HepG2 (cell line): ENCODE results near the gene CHMP1A. TPM values are rescaled to one million over a fixed set of nuclear protein-coding genes. Genes with fewer than 3 reads are reported as not detected.

Experiments used
- AKAP8 ChIP-seq: sonication (generic); formaldehyde crosslinking; IDR thresholded peaks from 2 replicates; pipeline ENCODE4 v1.5.1; 2020; ENCODE audit warnings: mild to moderate bottlenecking, missing genetic modification reagents
- EP300 ChIP-seq, 3 experiments: sonication (generic) in 1 of 3; formaldehyde crosslinking in 1 of 3; IDR thresholded peaks; 2 replicates each; pipeline versions ENCODE4 v1.5.1 to v1.6.1; 2011 to 2020; ENCODE audit warnings: low read depth in 2 of 3, low read length in 2 of 3, borderline replicate concordance in 1 of 3, improper control_type of control experiment in 1 of 3, mild to moderate bottlenecking in 1 of 3, missing genetic modification reagents in 1 of 3, moderate library complexity in 1 of 3
- HIVEP1 ChIP-seq: sonication (generic); formaldehyde crosslinking; IDR thresholded peaks from 2 replicates; pipeline ENCODE4 v1.4.0; 2020; ENCODE audit warnings: mild to moderate bottlenecking, missing genetic modification reagents
- KDM2A ChIP-seq: sonication (generic); formaldehyde crosslinking; IDR thresholded peaks from 2 replicates; pipeline ENCODE4 v1.4.0; 2020; ENCODE audit warnings: low read depth, missing genetic modification reagents, borderline replicate concordance
- RORA ChIP-seq: sonication (generic); formaldehyde crosslinking; IDR thresholded peaks from 2 replicates; pipeline ENCODE4 v1.5.0; 2020; ENCODE audit warnings: mild to moderate bottlenecking, missing genetic modification reagents, moderate library complexity
- SIX1 ChIP-seq: sonication (generic); formaldehyde crosslinking; IDR thresholded peaks from 2 replicates; pipeline ENCODE4 v1.4.0; 2020; ENCODE audit warnings: missing genetic modification reagents, borderline replicate concordance
- TFDP2 ChIP-seq: sonication (generic); formaldehyde crosslinking; IDR thresholded peaks from 2 replicates; pipeline ENCODE4 v1.4.0; 2020; ENCODE audit warnings: missing genetic modification reagents
- ZNF383 ChIP-seq: sonication (generic); formaldehyde crosslinking; IDR thresholded peaks from 2 replicates; pipeline ENCODE4 v1.4.0; 2020; ENCODE audit warnings: missing genetic modification reagents, mild to moderate bottlenecking, borderline replicate concordance
- ZNF431 ChIP-seq: sonication (generic); formaldehyde crosslinking; IDR thresholded peaks from 2 replicates; pipeline ENCODE4 v1.9.0; 2022; ENCODE audit warnings: missing genetic modification reagents, low read depth, mild to moderate bottlenecking, borderline replicate concordance
- ZNF451 ChIP-seq: sonication (generic); formaldehyde crosslinking; IDR thresholded peaks from 2 replicates; pipeline ENCODE4 v1.5.0; 2020; ENCODE audit warnings: mild to moderate bottlenecking, missing genetic modification reagents
- ZNF792 ChIP-seq: IDR thresholded peaks from 2 replicates; pipeline ENCODE4 v1.6.1; 2016
- polyA plus RNA-seq, 8 experiments: library from polyadenylated mRNA; depleted of rRNA in 3 of 8; stranded (reverse) in 7 of 8; unstranded in 1 of 8; fragments of >200 nt; fragmentation: Illumina TruSeq in 4 of 8; extraction: Trizol in 4 of 8; gene quantifications; 2 replicates each; pipeline versions ENCODE4 v1.2.1 to v1.2.3, GENCODE V29; 2011 to 2016; ENCODE audit warnings: low read depth in 4 of 8, missing spikeins in 1 of 8, mixed read lengths in 1 of 8; ENCODE audit not compliant: insufficient read depth in 1 of 8
- total RNA-seq, 5 experiments: library from RNA; depleted of rRNA; stranded (reverse); fragments of >200 nt; fragmentation: Illumina TruSeq; extraction: Trizol; gene quantifications; 2 replicates each; pipeline ENCODE4 v1.2.3, GENCODE V29; 2016; ENCODE audit warnings: low read depth in 1 of 5
- TF ChIP-seq, protein P1 (sequence below): sonication (generic); formaldehyde crosslinking; conservative IDR thresholded peaks from 2 replicates; pipeline ENCODE4 v1.4.0; 2020; ENCODE audit warnings: mild to moderate bottlenecking, missing genetic modification reagents, moderate library complexity
- TF ChIP-seq, protein P2 (sequence below): sonication (generic); formaldehyde crosslinking; IDR thresholded peaks from 2 replicates; pipeline ENCODE4 v1.8.0; 2022; ENCODE audit warnings: missing genetic modification reagents, mild to moderate bottlenecking, inconsistent platforms, borderline replicate concordance

Gene CHMP1A
- total and polyA plus RNA-seq, 2 of the 13 experiments (the other 11 are each of a cell fraction or from before 2014, with no cell fraction given), result 69.4 to 73.3 TPM

- no peak for TF ChIP-seq SIX1
- TF ChIP-seq, protein P1, sequence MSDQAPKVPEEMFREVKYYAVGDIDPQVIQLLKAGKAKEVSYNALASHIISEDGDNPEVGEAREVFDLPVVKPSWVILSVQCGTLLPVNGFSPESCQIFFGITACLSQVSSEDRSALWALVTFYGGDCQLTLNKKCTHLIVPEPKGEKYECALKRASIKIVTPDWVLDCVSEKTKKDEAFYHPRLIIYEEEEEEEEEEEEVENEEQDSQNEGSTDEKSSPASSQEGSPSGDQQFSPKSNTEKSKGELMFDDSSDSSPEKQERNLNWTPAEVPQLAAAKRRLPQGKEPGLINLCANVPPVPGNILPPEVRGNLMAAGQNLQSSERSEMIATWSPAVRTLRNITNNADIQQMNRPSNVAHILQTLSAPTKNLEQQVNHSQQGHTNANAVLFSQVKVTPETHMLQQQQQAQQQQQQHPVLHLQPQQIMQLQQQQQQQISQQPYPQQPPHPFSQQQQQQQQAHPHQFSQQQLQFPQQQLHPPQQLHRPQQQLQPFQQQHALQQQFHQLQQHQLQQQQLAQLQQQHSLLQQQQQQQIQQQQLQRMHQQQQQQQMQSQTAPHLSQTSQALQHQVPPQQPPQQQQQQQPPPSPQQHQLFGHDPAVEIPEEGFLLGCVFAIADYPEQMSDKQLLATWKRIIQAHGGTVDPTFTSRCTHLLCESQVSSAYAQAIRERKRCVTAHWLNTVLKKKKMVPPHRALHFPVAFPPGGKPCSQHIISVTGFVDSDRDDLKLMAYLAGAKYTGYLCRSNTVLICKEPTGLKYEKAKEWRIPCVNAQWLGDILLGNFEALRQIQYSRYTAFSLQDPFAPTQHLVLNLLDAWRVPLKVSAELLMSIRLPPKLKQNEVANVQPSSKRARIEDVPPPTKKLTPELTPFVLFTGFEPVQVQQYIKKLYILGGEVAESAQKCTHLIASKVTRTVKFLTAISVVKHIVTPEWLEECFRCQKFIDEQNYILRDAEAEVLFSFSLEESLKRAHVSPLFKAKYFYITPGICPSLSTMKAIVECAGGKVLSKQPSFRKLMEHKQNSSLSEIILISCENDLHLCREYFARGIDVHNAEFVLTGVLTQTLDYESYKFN (CRISPR knock-in tag), result peak; percentile 56
- TF ChIP-seq ZNF792 (CRISPR knock-in tag), result no peak
- TF ChIP-seq ZNF451, result peak; percentile 62
- TF ChIP-seq KDM2A, result peak; percentile 73
- TF ChIP-seq, protein P2, sequence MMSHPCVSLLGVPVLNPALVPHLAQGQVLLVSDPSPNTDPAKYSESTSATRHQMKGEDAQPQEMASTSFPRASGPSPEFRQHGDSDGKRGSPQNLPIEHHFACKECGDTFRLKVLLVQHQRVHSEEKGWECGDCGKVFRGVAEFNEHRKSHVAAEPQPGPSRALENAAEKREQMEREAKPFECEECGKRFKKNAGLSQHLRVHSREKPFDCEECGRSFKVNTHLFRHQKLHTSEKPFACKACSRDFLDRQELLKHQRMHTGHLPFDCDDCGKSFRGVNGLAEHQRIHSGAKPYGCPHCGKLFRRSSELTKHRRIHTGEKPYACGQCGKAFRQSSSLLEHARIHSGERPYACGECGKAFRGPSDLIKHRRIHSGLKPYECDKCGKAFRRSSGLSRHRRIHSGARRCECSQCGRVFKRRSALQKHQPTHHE (CRISPR knock-in tag), result no peak
- TF ChIP-seq HIVEP1 (CRISPR knock-in tag), result peak; percentile 33
- TF ChIP-seq ZNF383 (CRISPR knock-in tag), result no peak
- peak; percentile 58 for TF ChIP-seq TFDP2 (CRISPR knock-in tag)
- TF ChIP-seq EP300 (IDR thresholded peaks at IDR 0.05; ENCODE audit: low read depth in 2 of 2, low read length in 2 of 2), result no peak; a peak in 1 of 4 replicates
- TF ChIP-seq EP300 (CRISPR knock-in tag; IDR thresholded peaks at IDR 0.05; ENCODE audit: borderline replicate concordance), result no peak
- peak; percentile 41; the same call in 1 of the 2 replicates for TF ChIP-seq ZNF431 (CRISPR knock-in tag)
- no peak for TF ChIP-seq AKAP8 (CRISPR knock-in tag)
- no peak for TF ChIP-seq RORA (CRISPR knock-in tag)
These were observed 44.2 kb upstream of the CHMP1A start, which contains the start of gene SPATA2L (continued) for GRCh38 chr16:89701425-89702406.
